K562 (cell line): ENCODE measurements around the gene RTL10. TPM values are rescaled to one million over a fixed set of nuclear protein-coding genes. Genes with fewer than 3 reads are reported as not detected.
A peak's percentile ranks its signal among the peaks of the same experiment; 100 is the strongest.

Source experiments
- ELF4 ChIP-seq: fragments of 450-650 bp; formaldehyde crosslinking; IDR thresholded peaks from 2 replicates; pipeline ENCODE4 v1.4.0; 2022; ENCODE audit warnings: missing genetic modification characterization
- HNRNPLL ChIP-seq: fragments of 200-400 bp; formaldehyde crosslinking; IDR thresholded peaks from 2 replicates; pipeline ENCODE4 v1.6.1; 2017; ENCODE audit warnings: low read length, low read depth, mild to moderate bottlenecking; ENCODE audit not compliant: poor library complexity, severe bottlenecking
- HNRNPUL1 ChIP-seq: fragments of 200-400 bp; formaldehyde crosslinking; IDR thresholded peaks from 2 replicates; pipeline ENCODE4 v1.6.1; 2017; ENCODE audit warnings: low read length
- LEF1 ChIP-seq: fragments of 450-650 bp; IDR thresholded peaks from 2 replicates; pipeline ENCODE4 v1.6.1; 2016; ENCODE audit warnings: mild to moderate bottlenecking
- MAZ ChIP-seq, 2 experiments: fragments of 450-650 bp in 1 of 2; sonication (generic) in 1 of 2; formaldehyde crosslinking; IDR thresholded peaks in 1 of 2; conservative IDR thresholded peaks in 1 of 2; 2 replicates each; pipeline versions ENCODE4 v1.4.0 to v1.5.0; 2020; ENCODE audit warnings: mild to moderate bottlenecking in 1 of 2, missing genetic modification reagents in 1 of 2
- PHF8 ChIP-seq: fragments of 200-600 bp; sonication (generic); IDR thresholded peaks from 2 replicates; pipeline ENCODE4 v1.6.1; 2012; ENCODE audit warnings: mixed run types, mild to moderate bottlenecking, inconsistent platforms, low read length, moderate library complexity, borderline replicate concordance
- POLR2G ChIP-seq: fragments of 200-400 bp; formaldehyde crosslinking; IDR thresholded peaks from 2 replicates; pipeline ENCODE4 v1.6.1; 2017; ENCODE audit warnings: low read depth, mild to moderate bottlenecking, antibody characterized with exemption, low read length, moderate library complexity
- RBBP5 ChIP-seq: fragments of 200-600 bp; sonication (generic); IDR thresholded peaks from 2 replicates; pipeline ENCODE4 v1.6.1; 2012; ENCODE audit warnings: borderline replicate concordance, mild to moderate bottlenecking, low read length, control low read depth, inconsistent platforms; ENCODE audit not compliant: insufficient read depth, poor library complexity, severe bottlenecking
- SP1 ChIP-seq: sonication (generic); formaldehyde crosslinking; IDR thresholded peaks from 2 replicates; pipeline ENCODE4 v1.8.1; 2022; ENCODE audit warnings: mild to moderate bottlenecking, missing genetic modification reagents
- SRSF3 ChIP-seq: fragments of 200-400 bp; formaldehyde crosslinking; IDR thresholded peaks from 2 replicates; pipeline ENCODE4 v1.6.1; 2016; ENCODE audit warnings: mild to moderate bottlenecking, low read length, moderate library complexity; ENCODE audit not compliant: insufficient read depth
- TEAD4 ChIP-seq, 2 experiments: sonication (generic) in 1 of 2; formaldehyde crosslinking in 1 of 2; IDR thresholded peaks; 2 replicates each; pipeline versions ENCODE4 v1.6.1 to v1.8.0; 2012 to 2022; ENCODE audit warnings: borderline replicate concordance in 1 of 2, inconsistent platforms in 1 of 2, low read length in 1 of 2, mild to moderate bottlenecking in 1 of 2, missing genetic modification reagents in 1 of 2
- WHSC1 ChIP-seq: IDR thresholded peaks from one replicate; pipeline ENCODE4 v1.6.1; 2012; ENCODE audit warnings: low read length, control low read depth, inconsistent platforms
- ZNF3 ChIP-seq: fragments of 250-450 bp; sonication (Bioruptor Pico); IDR thresholded peaks from 2 replicates; pipeline ENCODE4 v1.5.0; 2021; ENCODE audit warnings: mild to moderate bottlenecking, moderate library complexity
- polyA plus RNA-seq, 8 experiments: library from polyadenylated mRNA; depleted of rRNA in 4 of 8; stranded (reverse) in 5 of 8; unstranded in 3 of 8; fragments of >200 nt; fragmentation: Nextera tagmentation in 2 of 8; fragmentation: Illumina TruSeq in 1 of 8; extraction: Ambion mirVana in 2 of 8; extraction: Trizol in 1 of 8; gene quantifications; 2 replicates each; pipeline versions ENCODE4 v1.2.1 to v1.2.3, GENCODE V29; 2011 to 2014; ENCODE audit warnings: inconsistent platforms in 1 of 8, missing spikeins in 1 of 8
- total RNA-seq, 7 experiments: library from RNA; depleted of rRNA in 6 of 7; stranded (reverse); fragments of >200 nt in 6 of 7; fragmentation: Illumina TruSeq in 2 of 7; extraction: Trizol in 2 of 7; gene quantifications; 2 replicates each; pipeline versions ENCODE4 v1.2.1 to v1.2.3, GENCODE V29; 2011 to 2021; ENCODE audit warnings: low replicate concordance in 1 of 7
- TF ChIP-seq, protein P1 (sequence below): sonication (generic); formaldehyde crosslinking; IDR thresholded peaks from 2 replicates; pipeline ENCODE4 v1.8.1; 2023; ENCODE audit warnings: mild to moderate bottlenecking, missing genetic modification reagents, moderate library complexity
- TF ChIP-seq, protein P2 (sequence below), 2 experiments: IDR thresholded peaks; 2 replicates each; pipeline ENCODE4 v1.6.1; 2011; ENCODE audit warnings: borderline replicate concordance in 1 of 2, control low read depth in 1 of 2, low read depth in 1 of 2, low read length in 1 of 2, mild to moderate bottlenecking in 1 of 2, mixed read lengths in 1 of 2, moderate library complexity in 1 of 2; ENCODE audit not compliant: insufficient read depth in 1 of 2, insufficient read length in 1 of 2, poor library complexity in 1 of 2, severe bottlenecking in 1 of 2; ENCODE audit errors: extremely low read depth in 1 of 2
- TF ChIP-seq, protein P3 (sequence below): sonication (generic); formaldehyde crosslinking; IDR thresholded peaks from 2 replicates; pipeline ENCODE4 v1.8.1; 2023; ENCODE audit warnings: mild to moderate bottlenecking, missing genetic modification reagents

RTL10 gene
- total and polyA plus RNA-seq, 9 of the 15 experiments (the other 6 are each of a cell fraction or from before 2014, with no cell fraction given): 19.8 to 75.5 (median 32.5) TPM

DNA sequence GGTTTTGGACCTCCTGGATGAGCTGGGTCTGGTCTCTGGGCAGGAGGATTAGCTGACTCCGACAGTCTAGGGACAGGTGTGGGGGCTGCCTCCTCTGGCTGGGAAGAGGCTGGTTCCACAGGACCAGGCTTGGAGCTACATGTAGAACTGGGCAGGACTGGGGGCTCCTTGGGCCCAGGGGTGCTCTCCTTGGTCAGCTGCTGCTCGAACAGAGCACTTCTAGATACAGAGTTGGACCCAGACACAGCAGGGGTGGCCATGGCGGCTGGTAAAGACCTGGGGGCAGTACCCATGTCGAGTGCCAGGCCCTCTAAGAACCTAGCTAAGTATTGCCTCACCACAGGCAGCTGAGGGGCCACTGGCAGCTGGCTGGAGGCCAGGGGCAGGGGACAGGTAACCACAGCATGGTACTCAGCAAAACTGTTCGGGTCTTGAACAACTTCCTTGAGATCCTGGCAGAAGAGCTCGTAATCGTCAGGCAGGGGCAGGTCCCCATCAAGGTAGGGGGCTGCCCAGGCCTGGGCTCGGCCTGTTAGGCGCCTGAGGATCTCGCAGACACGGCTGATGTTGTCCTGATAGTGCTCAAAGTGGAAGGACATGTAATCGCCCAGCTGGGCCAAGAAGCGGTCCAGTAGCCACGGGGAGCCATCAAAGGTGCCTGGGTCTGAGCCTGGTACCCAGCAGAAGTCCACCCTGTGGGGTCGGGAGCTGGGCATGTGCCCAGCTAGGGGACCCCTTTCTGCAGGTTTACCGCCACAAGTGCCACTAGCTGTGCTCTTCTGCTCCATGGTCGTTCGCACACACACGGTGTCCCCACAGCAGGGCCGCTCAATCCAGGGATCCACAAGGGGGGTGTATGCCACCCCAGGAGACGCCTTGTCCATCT lies 3.1 kb downstream of the RTL10 start (continued):
- TF ChIP-seq, protein P1, sequence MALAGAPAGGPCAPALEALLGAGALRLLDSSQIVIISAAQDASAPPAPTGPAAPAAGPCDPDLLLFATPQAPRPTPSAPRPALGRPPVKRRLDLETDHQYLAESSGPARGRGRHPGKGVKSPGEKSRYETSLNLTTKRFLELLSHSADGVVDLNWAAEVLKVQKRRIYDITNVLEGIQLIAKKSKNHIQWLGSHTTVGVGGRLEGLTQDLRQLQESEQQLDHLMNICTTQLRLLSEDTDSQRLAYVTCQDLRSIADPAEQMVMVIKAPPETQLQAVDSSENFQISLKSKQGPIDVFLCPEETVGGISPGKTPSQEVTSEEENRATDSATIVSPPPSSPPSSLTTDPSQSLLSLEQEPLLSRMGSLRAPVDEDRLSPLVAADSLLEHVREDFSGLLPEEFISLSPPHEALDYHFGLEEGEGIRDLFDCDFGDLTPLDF (CRISPR knock-in tag): peak; percentile 32; the same call in 1 of the 2 replicates
- TF ChIP-seq HNRNPLL: peak; percentile 35
- peak; percentile 29 for TF ChIP-seq WHSC1
- TF ChIP-seq PHF8: peak; percentile 9; the same call in 1 of the 2 replicates
- TF ChIP-seq, protein P2, sequence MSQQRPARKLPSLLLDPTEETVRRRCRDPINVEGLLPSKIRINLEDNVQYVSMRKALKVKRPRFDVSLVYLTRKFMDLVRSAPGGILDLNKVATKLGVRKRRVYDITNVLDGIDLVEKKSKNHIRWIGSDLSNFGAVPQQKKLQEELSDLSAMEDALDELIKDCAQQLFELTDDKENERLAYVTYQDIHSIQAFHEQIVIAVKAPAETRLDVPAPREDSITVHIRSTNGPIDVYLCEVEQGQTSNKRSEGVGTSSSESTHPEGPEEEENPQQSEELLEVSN (IDR thresholded peaks at IDR 0.05; ENCODE audit: borderline replicate concordance in 1 of 2, extremely low read depth in 1 of 2, insufficient read depth in 1 of 2, insufficient read length in 1 of 2, low read depth in 1 of 2, low read length in 1 of 2, poor library complexity in 1 of 2, severe bottlenecking in 1 of 2): no peak
- TF ChIP-seq SRSF3: no peak
- TF ChIP-seq ELF4: no peak
- no peak for TF ChIP-seq LEF1
- TF ChIP-seq MAZ (CRISPR knock-in tag; conservative IDR thresholded peaks at IDR 0.05 in 1 of 2, IDR thresholded peaks at IDR 0.05 in 1 of 2): peak in 1 of 2 experiments; percentile 10; a peak in 1 of 4 replicates
- TF ChIP-seq, protein P3, sequence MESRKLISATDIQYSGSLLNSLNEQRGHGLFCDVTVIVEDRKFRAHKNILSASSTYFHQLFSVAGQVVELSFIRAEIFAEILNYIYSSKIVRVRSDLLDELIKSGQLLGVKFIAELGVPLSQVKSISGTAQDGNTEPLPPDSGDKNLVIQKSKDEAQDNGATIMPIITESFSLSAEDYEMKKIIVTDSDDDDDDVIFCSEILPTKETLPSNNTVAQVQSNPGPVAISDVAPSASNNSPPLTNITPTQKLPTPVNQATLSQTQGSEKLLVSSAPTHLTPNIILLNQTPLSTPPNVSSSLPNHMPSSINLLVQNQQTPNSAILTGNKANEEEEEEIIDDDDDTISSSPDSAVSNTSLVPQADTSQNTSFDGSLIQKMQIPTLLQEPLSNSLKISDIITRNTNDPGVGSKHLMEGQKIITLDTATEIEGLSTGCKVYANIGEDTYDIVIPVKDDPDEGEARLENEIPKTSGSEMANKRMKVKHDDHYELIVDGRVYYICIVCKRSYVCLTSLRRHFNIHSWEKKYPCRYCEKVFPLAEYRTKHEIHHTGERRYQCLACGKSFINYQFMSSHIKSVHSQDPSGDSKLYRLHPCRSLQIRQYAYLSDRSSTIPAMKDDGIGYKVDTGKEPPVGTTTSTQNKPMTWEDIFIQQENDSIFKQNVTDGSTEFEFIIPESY (CRISPR knock-in tag): no peak
- peak; percentile 14 for TF ChIP-seq RBBP5
- TF ChIP-seq TEAD4 (IDR thresholded peaks at IDR 0.05; ENCODE audit: low read length): no peak
- no peak for TF ChIP-seq TEAD4 (CRISPR knock-in tag; IDR thresholded peaks at IDR 0.05; ENCODE audit: borderline replicate concordance)
- no peak for TF ChIP-seq POLR2G
- no peak for TF ChIP-seq ZNF3 (CRISPR knock-in tag)
- no peak for TF ChIP-seq HNRNPUL1
- no peak for TF ChIP-seq SP1 (CRISPR knock-in tag)
